Liver (tissue), 3 donors: ENCODE data around the gene ZC3H13.

Source experiments
- CTCF ChIP-seq: fragments of 150-350 bp; IDR thresholded peaks from 2 replicates; pipeline ENCODE4 v1.5.1; 2017; ENCODE audit warnings: improper control_type of control experiment, low read depth, low read length; ENCODE audit not compliant: missing input control
- GABPA ChIP-seq, 2 donors: IDR thresholded peaks in 1 of 2; conservative IDR thresholded peaks in 1 of 2; 2 replicates each; pipeline ENCODE4 v1.6.1; 2016; ENCODE audit warnings: antibody characterized with exemption in 2 of 2, mild to moderate bottlenecking in 1 of 2, moderate library complexity in 1 of 2
- HNF4A ChIP-seq, 2 donors: conservative IDR thresholded peaks; 2 replicates each; pipeline ENCODE4 v1.6.1; 2016; ENCODE audit warnings: antibody characterized with exemption in 2 of 2, mild to moderate bottlenecking in 2 of 2
- MAX ChIP-seq: IDR thresholded peaks from 2 replicates; pipeline ENCODE4 v1.6.1; 2016; ENCODE audit warnings: antibody characterized with exemption
- RAD21 ChIP-seq, 2 donors: IDR thresholded peaks; 2 replicates each; pipeline ENCODE4 v1.6.1; 2016; ENCODE audit warnings: antibody characterized with exemption in 2 of 2, mild to moderate bottlenecking in 2 of 2
- REST ChIP-seq: IDR thresholded peaks from 2 replicates; pipeline ENCODE4 v1.6.1; 2016; ENCODE audit warnings: antibody characterized with exemption, mild to moderate bottlenecking
- YY1 ChIP-seq: IDR thresholded peaks from 2 replicates; pipeline ENCODE4 v1.6.1; 2016; ENCODE audit warnings: antibody characterized with exemption, mild to moderate bottlenecking
- donor health status: healthy.
- donor health status: healthy.

- TF ChIP-seq GABPA (IDR thresholded peaks at IDR 0.05 in 1 of 2, conservative IDR thresholded peaks at IDR 0.05 in 1 of 2): no peak
- no peak for TF ChIP-seq CTCF
- no peak for TF ChIP-seq HNF4A (conservative IDR thresholded peaks at IDR 0.05)
- no peak for TF ChIP-seq RAD21 (IDR thresholded peaks at IDR 0.05)
- no peak for TF ChIP-seq YY1
- TF ChIP-seq MAX: no peak
- TF ChIP-seq REST: no peak
Measured at GRCh38 chr13:46045424-46045823, 7.1 kb downstream of the ZC3H13 start.
